HCEC 1CT (cell line): ENCODE data around the gene MIA.
"Not testable (repeated sequence)": the region's sequence is repeated elsewhere in the genome, so short reads cannot be mapped to it uniquely, and the experiment has no call there.

Experiments
- DNase-seq: peaks from one replicate; pipeline ENCODE4 v3.0.0-alpha.2; 2017

Gene MIA

GRCh38 chr19:40781140-40781539, 5.8 kb downstream of the MIA start:
- DNase-seq, result no peak

GRCh38 chr19:40783711-40784110, 8.4 kb downstream of the MIA start:
- no peak for DNase-seq

- DNase-seq, result not testable (repeated sequence)
Measured at GRCh38 chr19:40784146-40784545, 8.8 kb downstream of the MIA start.

- DNase-seq, result no peak
Measured at GRCh38 chr19:40785526-40785925, 10.2 kb downstream of the MIA start.

GRCh38 chr19:40786060-40787037, 11.0 kb downstream of the MIA start:
- DNase-seq, result no peak

- DNase-seq, result no peak
Measured at GRCh38 chr19:40791349-40791748, 16.0 kb downstream of the MIA start.

GRCh38 chr19:40791996-40792395, 16.7 kb downstream of the MIA start:
- DNase-seq, result no peak

GRCh38 chr19:40797166-40797962, 22.0 kb downstream of the MIA start:
- DNase-seq, result no peak

GRCh38 chr19:40797963-40798682, 22.8 kb downstream of the MIA start:
- no peak for DNase-seq

GRCh38 chr19:40798683-40799557, 23.6 kb downstream of the MIA start, which contains the start of gene EGLN2:
Gene EGLN2, plus strand, starts transcription at chr19:40799191. Its CDS starts 1,382 bp downstream, at chr19:40800573.
- peak; percentile 99 for DNase-seq

GRCh38 chr19:40799558-40800338, 24.4 kb downstream of the MIA start:
- no peak for DNase-seq

- DNase-seq, result no peak
Measured at GRCh38 chr19:40800339-40800996, 25.1 kb downstream of the MIA start.

GRCh38 chr19:40800997-40801377, 25.7 kb downstream of the MIA start:
- DNase-seq, result no peak

- no peak for DNase-seq
Measured at GRCh38 chr19:40801426-40802299, 26.3 kb downstream of the MIA start.

GRCh38 chr19:40802300-40803169, 27.2 kb downstream of the MIA start:
- DNase-seq, result no peak

GRCh38 chr19:40803170-40803856, 28.0 kb downstream of the MIA start:
- no peak for DNase-seq

- no peak for DNase-seq
Measured at GRCh38 chr19:40803857-40804782, 28.8 kb downstream of the MIA start.
